Lung (tissue), 12 donors: ENCODE measurements around the gene CAMSAP3. TPM values are rescaled to one million over a fixed set of nuclear protein-coding genes. Genes with fewer than 3 reads are reported as not detected.

ENCODE experiments used
- ATAC-seq: fragments of 200-7000 bp; cut with Tn5 transposase; one replicate; pipeline ENCODE4 v1.9.1; 2020; ENCODE audit warnings: moderate number of reproducible peaks; ENCODE audit not compliant: insufficient read depth, low FRiP score
- DNase-seq, 3 donors: peaks; one replicate each; pipeline ENCODE4 v3.0.0-alpha.2; 2013 to 2017
- H3K27ac ChIP-seq, 2 donors: one replicate each; pipeline ENCODE4 v1.5.1; 2013; ENCODE audit warnings: mild to moderate bottlenecking in 2 of 2, moderate library complexity in 2 of 2, control low read depth in 1 of 2, inconsistent platforms in 1 of 2, low read depth in 1 of 2, low read length in 1 of 2
- H3K27me3 ChIP-seq, 3 donors: one replicate each; pipeline ENCODE4 v1.5.1; 2013; ENCODE audit warnings: low read length in 2 of 3; ENCODE audit not compliant: control insufficient read depth in 3 of 3, insufficient read depth in 3 of 3
- H3K36me3 ChIP-seq, 4 donors: one replicate each; pipeline ENCODE4 v1.5.1; 2013; ENCODE audit warnings: low read length in 4 of 4, mild to moderate bottlenecking in 1 of 4, moderate library complexity in 1 of 4; ENCODE audit not compliant: control insufficient read depth in 4 of 4, insufficient read depth in 4 of 4
- H3K4me1 ChIP-seq, 5 donors: one replicate each; pipeline ENCODE4 v1.5.1; 2013; ENCODE audit warnings: low read length in 5 of 5, mild to moderate bottlenecking in 2 of 5, moderate library complexity in 1 of 5; ENCODE audit not compliant: control insufficient read depth in 5 of 5, insufficient read depth in 5 of 5
- H3K4me3 ChIP-seq: one replicate; pipeline ENCODE4 v1.5.1; 2013; ENCODE audit warnings: mild to moderate bottlenecking, control low read depth, moderate library complexity
- H3K9ac ChIP-seq, 2 donors: one replicate each; pipeline ENCODE4 v1.5.1; 2013; ENCODE audit warnings: low read length in 2 of 2, control low read depth in 1 of 2; ENCODE audit not compliant: insufficient read depth in 1 of 2
- H3K9me3 ChIP-seq, 4 donors: one replicate each; pipeline ENCODE4 v1.5.1; 2013; ENCODE audit warnings: low read length in 3 of 4, mild to moderate bottlenecking in 1 of 4, moderate library complexity in 1 of 4; ENCODE audit not compliant: control insufficient read depth in 4 of 4, insufficient read depth in 3 of 4
- CTCF ChIP-seq: IDR thresholded peaks from 2 replicates; pipeline ENCODE4 v1.5.1; 2012; ENCODE audit warnings: mild to moderate bottlenecking; ENCODE audit errors: control extremely low read depth, extremely low read depth
- WGBS, 2 donors: extraction: QIAGEN DNeasy Blood & Tissue Kit; methylation state at CpG; one replicate each; pipeline ENCODE4 v1.1.7; 2013; 5-methylcytosine and 5-hydroxymethylcytosine counted together
- polyA plus RNA-seq, 2 donors: library from polyadenylated mRNA; stranded (reverse); fragments of 200-250 nt; gene quantifications; one replicate each; pipeline ENCODE4 v1.2.1, GENCODE V29; 2013
- total RNA-seq, 2 donors: library from RNA; depleted of rRNA in 1 of 2; stranded (reverse); fragments of >200 nt in 1 of 2; gene quantifications; one replicate each; pipeline ENCODE4 v1.2.1, GENCODE V29; 2014 to 2021
- donor health status: control.
- donor health status: control.
- donor health status: Bipolar disorder and iron deficiency.
- donor health status: healthy.
- donor health status: DM: yes; HTN: yes; CAD: no.

Gene CAMSAP3
- total and polyA plus RNA-seq, 4 donors = 9.2 to 30.4 (median 19.2) TPM

- Histone ChIP-seq H3K27me3 (peaks cover 0 to 3% (median 0%) of the 10 kb centered on the region in 3 donors), H3K9me3 (no peaks in the 10 kb centered on the region), H3K4me3 (no peak overlapping the region), H3K27ac (peak overlapping the region in 1 of 2 donors; percentile 51), H3K9ac (peak overlapping the region in 1 of 2 donors; percentile 72), H3K4me1 (peaks cover 0 to 4% (median 1%) of the 10 kb centered on the region in 5 donors), H3K36me3 (peaks cover 0 to 5% (median 0%) of the 10 kb centered on the region in 4 donors)
- WGBS, 2 donors = 3 to 4% methylated on average over 28 of the region's 28 CpGs
- DNase-seq (peak; percentile 82 to 89 (median 88)), ATAC-seq (peak; percentile 74)
- peak; percentile 96 for TF ChIP-seq CTCF
Observed at GRCh38 chr19:7652061-7652641, 56.5 kb downstream of the CAMSAP3 start.

- Histone ChIP-seq H3K9ac (no peak overlapping the region), H3K36me3 (no peaks in the 10 kb centered on the region), H3K27ac (no peak overlapping the region), H3K4me3 (no peak overlapping the region), H3K27me3 (peaks cover 0 to 3% (median 0%) of the 10 kb centered on the region in 3 donors), H3K9me3 (no peaks in the 10 kb centered on the region), H3K4me1 (peaks cover 0 to 4% (median 1%) of the 10 kb centered on the region in 5 donors)
- DNase-seq (peak in 1 of 3 donors; percentile 13), ATAC-seq (no peak)
- WGBS, 2 donors = 73 to 81% methylated on average over 8 of the region's 8 CpGs
- no peak for TF ChIP-seq CTCF
Observed at GRCh38 chr19:7654401-7654800, 58.7 kb downstream of the CAMSAP3 start.

GRCh38 chr19:7655581-7655980 lies 59.9 kb downstream of the CAMSAP3 start:
- no peaks in the 10 kb centered on the region for H3K36me3 ChIP-seq
- no peak overlapping the region for H3K4me3 ChIP-seq
- no peaks in the 10 kb centered on the region for H3K9me3 ChIP-seq
- no peak overlapping the region for H3K9ac ChIP-seq
- WGBS, 2 donors = 32 to 57% methylated on average over 8 of the region's 8 CpGs
- no peak for ATAC-seq
- H3K4me1 ChIP-seq = peaks cover 0 to 4% (median 1%) of the 10 kb centered on the region in 5 donors
- no peaks in the 10 kb centered on the region for H3K27me3 ChIP-seq
- DNase-seq = no peak
- TF ChIP-seq CTCF = no peak
- H3K27ac ChIP-seq = peak overlapping the region in 1 of 2 donors; percentile 73
